Naive B cell (primary cell): ENCODE data around the gene ARF1. TPM values are rescaled to one million over a fixed set of nuclear protein-coding genes. Genes with fewer than 3 reads are reported as not detected.
A peak's percentile ranks its signal among the peaks of the same experiment; 100 is the strongest.

Experiments
- ATAC-seq, 2 donors: fragments of 150-1000 bp; cut with Tn5 transposase; 2 replicates each; pipeline ENCODE4 v1.10.0; 2021; ENCODE audit warnings: low read depth in 2 of 2, mild to moderate bottlenecking in 2 of 2, moderate library complexity in 2 of 2
- DNase-seq: peaks from one replicate; pipeline ENCODE4 v3.0.0; 2022
- H3K27ac Mint-ChIP-seq, 6 donors: one replicate each; pipeline ENCODE4 v1.8.0; 2020 to 2022; ENCODE audit warnings: mild to moderate bottlenecking in 6 of 6, mixed read lengths in 6 of 6, moderate library complexity in 5 of 6, inconsistent platforms in 2 of 6
- H3K27me3 Mint-ChIP-seq, 3 donors: one replicate each; pipeline ENCODE4 v1.8.0; 2021 to 2022; ENCODE audit warnings: mixed read lengths in 3 of 3, mild to moderate bottlenecking in 1 of 3
- H3K36me3 Mint-ChIP-seq, 2 donors: one replicate each; pipeline ENCODE4 v1.8.0; 2020 to 2022; ENCODE audit warnings: mixed read lengths in 2 of 2, inconsistent platforms in 1 of 2, mild to moderate bottlenecking in 1 of 2
- H3K4me1 Mint-ChIP-seq, 3 donors: one replicate each; pipeline ENCODE4 v1.8.0; 2020 to 2022; ENCODE audit warnings: mixed read lengths in 3 of 3, inconsistent platforms in 1 of 3, mild to moderate bottlenecking in 1 of 3, moderate library complexity in 1 of 3
- H3K4me3 Mint-ChIP-seq, 8 donors: one replicate each; pipeline ENCODE4 v1.8.0; 2020 to 2022; ENCODE audit warnings: mild to moderate bottlenecking in 8 of 8, mixed read lengths in 8 of 8, moderate library complexity in 8 of 8, inconsistent platforms in 2 of 8
- H3K9me3 Mint-ChIP-seq, 7 donors: one replicate each; pipeline ENCODE4 v1.8.0; 2020 to 2022; ENCODE audit warnings: mixed read lengths in 7 of 7, mild to moderate bottlenecking in 5 of 7, inconsistent platforms in 2 of 7, moderate library complexity in 1 of 7
- polyA plus RNA-seq, 6 donors: library from polyadenylated mRNA; unstranded; fragments of 300-500 nt; fragmentation: Illumina TruSeq; gene quantifications; one replicate each; pipeline ENCODE4 v1.2.3, GENCODE V29; 2021; ENCODE audit warnings: low read depth in 6 of 6

ARF1 gene
- polyA plus RNA-seq, 6 donors from 2014 or later, result 412 to 563 (median 456) TPM

DNA sequence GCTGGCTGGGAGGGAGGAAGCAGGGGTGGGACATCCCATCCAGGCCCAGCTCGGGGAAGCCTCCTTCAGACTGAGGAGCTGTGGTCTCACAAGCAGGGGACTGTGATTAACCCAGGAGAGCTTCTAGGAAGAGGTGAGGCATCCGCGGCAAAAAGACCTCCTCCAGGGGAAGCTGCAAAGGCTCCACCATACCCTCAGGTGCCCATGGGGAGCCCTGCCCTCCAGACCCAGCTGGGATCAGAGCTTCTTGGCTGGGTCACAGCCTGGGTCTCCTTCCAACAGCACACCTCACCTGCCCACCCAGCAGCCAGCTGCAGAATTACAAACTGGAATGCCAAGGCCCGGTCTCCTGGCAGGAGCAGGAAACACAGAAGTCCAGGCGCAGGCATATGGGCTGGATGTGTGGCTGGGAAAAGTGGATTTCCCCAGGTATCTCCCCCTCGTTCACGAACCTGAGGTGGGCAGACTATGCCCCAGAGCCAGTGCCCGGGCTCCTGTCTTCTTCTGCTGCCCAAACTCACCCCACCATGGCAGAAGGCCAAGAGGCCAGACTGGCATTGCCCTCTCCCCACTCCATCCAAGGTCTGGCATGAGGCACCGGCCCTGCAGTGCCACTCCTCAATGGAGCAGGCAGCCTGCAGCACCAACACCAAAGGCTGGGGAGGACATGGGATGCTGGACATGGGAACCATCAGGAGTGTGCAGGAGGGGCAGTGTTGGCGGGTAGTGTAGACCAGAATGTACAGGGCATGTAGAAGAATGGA lies 15.4 kb upstream of the ARF1 start:
- H3K36me3 Mint-ChIP-seq, result no peaks in the 10 kb centered on the region
- H3K27me3 Mint-ChIP-seq, result peaks cover 0 to 61% (median 50%) of the 10 kb centered on the region in 3 donors
- peaks cover 0 to 11% (median 7%) of the 10 kb centered on the region in 3 donors for H3K4me1 Mint-ChIP-seq
- H3K4me3 Mint-ChIP-seq, result peak overlapping the region in 1 of 8 donors; percentile 42
- H3K9me3 Mint-ChIP-seq, result no peaks in the 10 kb centered on the region
- ATAC-seq (no peak), DNase-seq (no peak)
- no peak overlapping the region for H3K27ac Mint-ChIP-seq

GRCh38 chr1:228068359-228068758 lies 14.1 kb upstream of the ARF1 start:
- Mint-ChIP-seq H3K36me3 (no peaks in the 10 kb centered on the region), H3K27ac (no peak overlapping the region)

DNA sequence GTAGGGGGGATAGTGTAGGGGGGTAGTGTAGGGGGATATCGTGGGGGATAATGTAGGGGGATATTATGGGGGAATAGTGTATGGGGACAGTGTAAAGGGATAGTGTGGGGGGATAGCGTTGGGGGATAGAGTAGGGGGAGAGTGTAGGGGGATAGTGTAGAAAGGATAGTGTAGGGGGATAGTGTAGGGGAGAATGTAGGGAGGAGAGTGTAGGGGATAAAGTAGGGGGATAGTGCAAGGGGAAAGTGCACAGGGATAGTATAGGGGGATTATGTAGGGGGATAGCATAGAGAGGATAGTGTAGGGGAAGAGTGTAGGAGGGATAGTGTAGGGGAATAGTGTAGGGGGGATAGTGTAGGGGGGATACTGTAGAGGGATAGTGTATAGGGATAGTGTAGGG lies 12.3 kb upstream of the ARF1 start:
- no peak overlapping the region for H3K27ac Mint-ChIP-seq
- H3K4me3 Mint-ChIP-seq, result no peak overlapping the region
- H3K9me3 Mint-ChIP-seq, result no peaks in the 10 kb centered on the region
- ATAC-seq (no peak), DNase-seq (no peak)
- no peaks in the 10 kb centered on the region for H3K36me3 Mint-ChIP-seq
- peaks cover 0 to 24% (median 20%) of the 10 kb centered on the region in 3 donors for H3K4me1 Mint-ChIP-seq
- peaks cover 0 to 38% (median 35%) of the 10 kb centered on the region in 3 donors for H3K27me3 Mint-ChIP-seq

More at GRCh38 chr1:228068359-228068758, 14.1 kb upstream of the ARF1 start:
- peaks cover 0 to 49% (median 42%) of the 10 kb centered on the region in 3 donors for H3K27me3 Mint-ChIP-seq
- peaks cover 0 to 13% (median 13%) of the 10 kb centered on the region in 3 donors for H3K4me1 Mint-ChIP-seq
- H3K4me3 Mint-ChIP-seq, result no peak overlapping the region
- DNase-seq, result no peak
- H3K9me3 Mint-ChIP-seq, result no peaks in the 10 kb centered on the region
- ATAC-seq, result no peak

- Mint-ChIP-seq H3K36me3 (no peaks in the 10 kb centered on the region), H3K4me3 (no peak overlapping the region), H3K9me3 (no peaks in the 10 kb centered on the region), H3K4me1 (peaks cover 0 to 24% (median 21%) of the 10 kb centered on the region in 3 donors), H3K27me3 (peaks cover 0 to 32% (median 28%) of the 10 kb centered on the region in 3 donors), H3K27ac (peak overlapping the region in 2 of 6 donors; percentile 56 to 85)
- DNase-seq (no peak), ATAC-seq (no peak)
These were observed 11.7 kb upstream of the ARF1 start for GRCh38 chr1:228070851-228071250.

GRCh38 chr1:228071839-228072657 lies 10.5 kb upstream of the ARF1 start:
- DNase-seq (no peak), ATAC-seq (peak in 1 of 2 donors; percentile 16)
- Mint-ChIP-seq H3K27me3 (peaks cover 0 to 20% (median 16%) of the 10 kb centered on the region in 3 donors), H3K9me3 (no peaks in the 10 kb centered on the region), H3K36me3 (no peaks in the 10 kb centered on the region), H3K4me3 (no peak overlapping the region), H3K4me1 (peaks cover 0 to 24% (median 24%) of the 10 kb centered on the region in 3 donors), H3K27ac (peak overlapping the region in 1 of 6 donors; percentile 0)

DNA sequence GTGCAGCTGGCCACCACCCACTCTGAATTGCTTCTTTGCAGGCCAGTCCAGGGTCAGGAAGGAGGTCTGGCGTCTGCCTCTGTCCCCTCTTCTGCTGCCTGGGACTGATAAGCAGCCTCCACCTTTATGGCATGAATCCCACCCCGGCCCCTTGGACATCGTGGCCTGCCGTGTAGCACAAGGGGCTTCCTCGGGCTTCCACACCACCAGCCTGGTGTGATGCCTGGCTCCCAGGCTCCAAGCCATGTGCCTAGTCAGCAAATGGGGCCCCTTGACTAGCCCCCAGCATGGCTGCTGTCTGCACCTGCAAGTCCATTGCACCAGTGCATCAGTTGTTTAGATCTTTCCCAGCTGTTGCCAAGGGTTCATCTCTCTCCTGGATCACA lies 9.9 kb upstream of the ARF1 start:
- Mint-ChIP-seq H3K4me1 (peaks cover under 1 to 29% (median 24%) of the 10 kb centered on the region in 3 donors), H3K27ac (no peak overlapping the region), H3K27me3 (peaks cover 0 to 14% (median 10%) of the 10 kb centered on the region in 3 donors), H3K36me3 (no peaks in the 10 kb centered on the region), H3K4me3 (no peak overlapping the region), H3K9me3 (no peaks in the 10 kb centered on the region)
- no peak for ATAC-seq
- DNase-seq, result no peak

DNA sequence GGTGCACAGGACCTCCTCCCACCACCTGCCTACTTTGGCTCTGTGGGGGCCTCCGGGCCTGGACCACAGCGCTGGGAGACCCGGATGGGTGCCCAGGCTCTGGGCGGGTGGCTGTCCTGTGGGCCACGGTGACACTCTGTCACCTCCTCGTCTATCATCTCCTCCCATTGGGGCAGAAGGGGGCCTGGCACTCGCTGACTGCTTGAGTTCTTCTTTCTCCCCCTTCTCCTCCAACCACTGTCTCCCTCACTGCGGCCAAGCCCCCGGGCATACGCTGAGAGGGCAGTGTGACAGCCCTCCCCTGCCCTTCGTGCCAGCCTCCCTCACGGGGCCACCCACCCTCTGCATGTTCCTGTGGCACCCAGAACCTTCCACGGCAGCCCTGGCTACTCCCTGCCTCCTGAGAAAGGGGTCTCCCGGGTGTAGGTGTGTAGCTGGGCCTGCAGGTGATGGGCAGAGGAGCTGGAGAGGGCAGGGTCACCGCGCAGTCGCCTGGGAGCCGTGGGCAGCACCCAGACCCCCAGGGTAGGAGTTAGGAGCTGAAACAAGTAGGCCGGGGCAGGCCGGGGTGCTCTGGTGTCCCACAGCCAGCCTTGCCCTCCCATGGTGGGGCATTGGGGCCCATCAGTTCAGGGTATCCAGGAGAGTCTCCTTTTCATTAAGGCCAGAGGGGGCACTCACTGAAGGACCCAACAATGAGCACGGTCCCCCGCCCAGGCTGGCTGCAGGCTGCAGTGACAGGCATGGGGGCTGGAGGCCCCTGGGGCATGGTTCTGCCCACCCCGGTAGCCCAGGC lies 9.2 kb upstream of the ARF1 start:
- Mint-ChIP-seq H3K36me3 (no peaks in the 10 kb centered on the region), H3K4me3 (no peak overlapping the region), H3K4me1 (peaks cover 3 to 31% (median 24%) of the 10 kb centered on the region in 3 donors), H3K27me3 (peaks cover 0 to 7% (median 4%) of the 10 kb centered on the region in 3 donors), H3K9me3 (no peaks in the 10 kb centered on the region), H3K27ac (no peak overlapping the region)
- ATAC-seq (no peak), DNase-seq (no peak)

- no peak overlapping the region for H3K4me3 Mint-ChIP-seq
- H3K9me3 Mint-ChIP-seq, result no peaks in the 10 kb centered on the region
- H3K27me3 Mint-ChIP-seq, result peaks cover 0 to under 1% (median 0%) of the 10 kb centered on the region in 3 donors
- DNase-seq (no peak), ATAC-seq (no peak)
- H3K4me1 Mint-ChIP-seq, result peaks cover 3 to 34% (median 28%) of the 10 kb centered on the region in 3 donors
- no peaks in the 10 kb centered on the region for H3K36me3 Mint-ChIP-seq
- peak overlapping the region in 1 of 6 donors; percentile 59 for H3K27ac Mint-ChIP-seq
These were observed 8.5 kb upstream of the ARF1 start for GRCh38 chr1:228073857-228074545.

GRCh38 chr1:228074954-228075730 lies 7.4 kb upstream of the ARF1 start:
- Mint-ChIP-seq H3K9me3 (no peaks in the 10 kb centered on the region), H3K4me1 (peaks cover 3 to 35% (median 35%) of the 10 kb centered on the region in 3 donors), H3K4me3 (no peak overlapping the region), H3K27me3 (no peaks in the 10 kb centered on the region), H3K27ac (no peak overlapping the region), H3K36me3 (no peaks in the 10 kb centered on the region)
- no peak for DNase-seq
- no peak for ATAC-seq

- Mint-ChIP-seq H3K36me3 (no peaks in the 10 kb centered on the region), H3K4me1 (peaks cover 3 to 36% (median 32%) of the 10 kb centered on the region in 3 donors), H3K27me3 (no peaks in the 10 kb centered on the region), H3K9me3 (no peaks in the 10 kb centered on the region), H3K4me3 (peak overlapping the region in 1 of 8 donors; percentile 36), H3K27ac (peak overlapping the region in 2 of 6 donors; percentile 24 to 55)
- no peak for ATAC-seq
- DNase-seq, result no peak
These were observed 6.7 kb upstream of the ARF1 start for GRCh38 chr1:228075801-228076271.

DNA sequence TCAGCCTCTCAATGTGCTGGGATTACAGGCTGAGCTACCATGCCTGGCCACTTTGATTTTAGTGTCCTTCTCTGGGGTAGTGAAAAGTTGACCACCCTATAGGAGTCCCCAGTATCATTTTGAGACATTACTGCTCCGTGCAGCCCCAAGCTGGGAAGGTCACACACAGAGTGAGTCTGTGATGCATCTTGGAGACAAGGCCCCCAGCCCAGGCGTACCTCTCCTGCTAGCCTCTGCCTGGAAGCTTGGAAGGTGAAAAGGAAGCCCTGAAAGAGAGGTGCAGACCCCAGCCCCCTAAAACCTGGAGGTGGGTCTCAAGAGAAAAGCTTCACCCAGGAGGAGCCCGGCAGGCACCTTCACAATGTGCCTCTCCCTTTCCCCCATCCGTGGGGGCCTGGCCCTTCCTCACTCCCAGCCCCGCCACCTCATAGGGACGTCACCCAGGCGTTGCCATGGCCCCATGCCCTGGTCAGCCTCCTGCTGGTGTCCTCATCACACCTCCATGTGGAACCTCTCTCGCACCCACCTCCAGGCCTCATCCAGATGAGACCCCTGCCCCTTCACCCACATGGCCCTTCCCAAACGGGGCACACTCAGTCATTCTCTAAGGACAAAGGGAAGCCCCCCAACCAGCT lies 5.6 kb upstream of the ARF1 start:
- Mint-ChIP-seq H3K4me1 (peaks cover 9 to 41% (median 34%) of the 10 kb centered on the region in 3 donors), H3K27ac (peak overlapping the region in 3 of 6 donors; percentile 33 to 81 (median 69)), H3K36me3 (no peaks in the 10 kb centered on the region), H3K27me3 (no peaks in the 10 kb centered on the region), H3K4me3 (peak overlapping the region in 1 of 8 donors; percentile 36), H3K9me3 (no peaks in the 10 kb centered on the region)
- DNase-seq, result no peak
- ATAC-seq, result no peak
